GM12878 (cell line): ENCODE measurements around the gene TEKT4. TPM values are rescaled to one million over a fixed set of nuclear protein-coding genes. Genes with fewer than 3 reads are reported as not detected.
"Not testable (repeated sequence)": the region's sequence is repeated elsewhere in the genome, so short reads cannot be mapped to it uniquely, and the experiment has no call there.

Experiments used
- ATAC-seq: fragments of 200-7000 bp; cut with Tn5 transposase; 3 replicates; pipeline ENCODE4 v1.9.1; 2020; ENCODE audit warnings: mild to moderate bottlenecking, moderate library complexity
- BruUV-seq: library from RNA; stranded (reverse); fragments of 400-500 nt; replicated peaks from 2 replicates; lab custom pipeline; 2021; lab: Mats Ljungman, UMichigan
- CTCF ChIA-PET: fragments of 300-600 bp; sonication (Branson Sonifier 250); formaldehyde crosslinking; extraction: SDS; loops from one replicate; lab custom pipeline; 2021; ENCODE audit warnings: inconsistent platforms; lab: Yijun Ruan, JAX
- POLR2A ChIA-PET: fragments of 350-600 bp; formaldehyde crosslinking; extraction: SDS; loops from one replicate; lab custom pipeline; 2021; ENCODE audit warnings: inconsistent platforms; lab: Charles Lee
- RAD21 ChIA-PET: fragments of 300-600 bp; sonication (Branson Sonifier 250); formaldehyde crosslinking; loops from one replicate; lab custom pipeline; 2023; ENCODE audit warnings: antibody characterized with exemption; ENCODE audit not compliant: unreplicated experiment; lab: Charles Lee
- SMC1A ChIA-PET: fragments of 300-600 bp; sonication (Branson Sonifier 250); formaldehyde crosslinking; loops from one replicate; lab custom pipeline; 2023; ENCODE audit not compliant: unreplicated experiment, uncharacterized antibody; lab: Charles Lee
- DNase-seq: peaks from one replicate; pipeline ENCODE4 v3.0.0-alpha.2; 2011; ENCODE audit warnings: low read depth, low spot score
- FAIRE-seq: peaks from 3 replicates; lab custom pipeline; 2011; peaks lifted over from hg19 to GRCh38; lab: Jason Lieb, UNC
- H2AFZ ChIP-seq: 2 replicates; pipeline ENCODE4 v1.6.0; 2011; ENCODE audit warnings: low read depth, low read length, control low read depth; ENCODE audit not compliant: control insufficient read depth
- H3K27ac ChIP-seq: 2 replicates; pipeline ENCODE4 v1.5.1; 2011; ENCODE audit warnings: control low read depth; ENCODE audit not compliant: control insufficient read depth, insufficient read depth
- H3K27me3 ChIP-seq, 2 experiments: replicated peaks in 1 of 2; 2 replicates each; pipeline versions ENCODE4 v1.6.0 to v1.6.1; 2011; ENCODE audit warnings: low read length in 1 of 2; ENCODE audit not compliant: control insufficient read depth in 2 of 2, insufficient read depth in 2 of 2
- H3K36me3 ChIP-seq, 2 experiments: 2 replicates each; pipeline ENCODE4 v1.5.1; 2011; ENCODE audit warnings: low read length in 1 of 2; ENCODE audit not compliant: control insufficient read depth in 2 of 2, insufficient read depth in 2 of 2
- H3K4me1 ChIP-seq: 2 replicates; pipeline ENCODE4 v1.6.1; 2011; ENCODE audit warnings: mild to moderate bottlenecking, low read length, moderate library complexity, mixed read lengths; ENCODE audit not compliant: control insufficient read depth, insufficient read depth
- H3K4me2 ChIP-seq: 2 replicates; pipeline ENCODE4 v1.6.0; 2011; ENCODE audit warnings: control low read depth; ENCODE audit not compliant: control insufficient read depth, insufficient read depth
- H3K4me3 ChIP-seq: fragments of 200-600 bp; sonication (generic); 2 replicates; pipeline ENCODE4 v1.5.1; 2016
- H3K79me2 ChIP-seq: 2 replicates; pipeline ENCODE4 v1.6.0; 2011; ENCODE audit warnings: low read length; ENCODE audit not compliant: control insufficient read depth, insufficient read depth
- H3K9ac ChIP-seq: 2 replicates; pipeline ENCODE4 v1.8.0; 2011; ENCODE audit warnings: low read length, control low read depth, mixed read lengths; ENCODE audit not compliant: control insufficient read depth, insufficient read depth
- H3K9me3 ChIP-seq: replicated peaks from 3 replicates; pipeline ENCODE4 v1.5.1; 2011; ENCODE audit warnings: mild to moderate bottlenecking, low read length; ENCODE audit not compliant: control insufficient read depth, insufficient read depth
- H4K20me1 ChIP-seq: 2 replicates; pipeline ENCODE4 v1.6.0; 2011; ENCODE audit not compliant: control insufficient read depth, insufficient read depth
- WGBS: methylation state at CpG from one replicate; pipeline ENCODE4 v1.1.6; 2016; ENCODE audit warnings: low lambda C conversion rate; ENCODE audit not compliant: insufficient replicate concordance, insufficient coverage; ENCODE audit errors: missing lambda C conversion rate; 5-methylcytosine and 5-hydroxymethylcytosine counted together
- in situ Hi-C: fragments of 300-500 bp; cut with MboI; formaldehyde crosslinking; loops from 9 replicates; pipeline ENCODE4 v1.14.3; 2018; ENCODE audit warnings: mixed read lengths
- intact Hi-C: fragments of 100-400 bp; cut with micrococcal nuclease; formaldehyde crosslinking; loops from one replicate; pipeline ENCODE4 v1.14.2; 2022; ENCODE audit not compliant: unreplicated experiment
- polyA plus RNA-seq, 11 experiments: library from polyadenylated mRNA; depleted of rRNA in 4 of 11; unstranded in 6 of 11; stranded (reverse) in 5 of 11; fragments of >200 nt; fragmentation: Nextera tagmentation in 4 of 11; fragmentation: Illumina TruSeq in 1 of 11; extraction: Ambion mirVana in 4 of 11; extraction: Trizol in 1 of 11; gene quantifications; 1 replicate in 1 of 11; 2 replicates in 10 of 11; pipeline versions ENCODE4 v1.2.1 to v1.2.3, GENCODE V29; 2011 to 2016; ENCODE audit warnings: inconsistent platforms in 2 of 11, missing spikeins in 2 of 11, low read depth in 1 of 11
- total RNA-seq, 4 experiments: library from RNA; depleted of rRNA in 3 of 4; stranded (reverse); fragments of >200 nt in 3 of 4; fragmentation: Illumina TruSeq in 1 of 4; extraction: Trizol in 1 of 4; gene quantifications; 2 replicates each; pipeline versions ENCODE4 v1.2.1 to v1.2.3, GENCODE V29; 2013 to 2021

Gene TEKT4
- total and polyA plus RNA-seq, 10 of the 15 experiments (the other 5 are each of a cell fraction or from before 2014, with no cell fraction given) = 0.06 to 2.7 (median 0.30) TPM; not detected in 4

DNA sequence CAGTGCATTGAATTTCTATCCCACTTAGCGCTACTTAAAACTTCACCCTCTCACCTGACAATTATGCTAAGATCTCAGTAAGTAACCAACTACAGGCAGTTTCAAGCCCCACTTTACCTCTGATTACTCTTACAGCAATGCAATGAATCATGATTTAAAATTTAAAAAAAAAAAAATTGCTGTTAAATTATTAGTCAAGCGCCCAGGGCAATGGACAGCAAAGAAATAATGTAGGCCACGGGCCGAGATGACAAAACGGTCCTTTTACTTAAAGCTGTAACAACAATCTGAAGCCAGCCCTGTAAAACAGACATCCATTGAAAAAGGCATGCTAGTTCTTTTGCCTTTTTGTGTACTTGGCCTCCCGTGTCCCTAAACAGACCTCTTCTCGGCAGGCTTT, 24.0 kb downstream of the TEKT4 start:
- H2AFZ ChIP-seq, FAIRE-seq, H3K27ac ChIP-seq, BruUV-seq, H3K4me1 ChIP-seq, H3K27me3 ChIP-seq, H3K9me3 ChIP-seq, intact Hi-C loops, H4K20me1 ChIP-seq, H3K79me2 ChIP-seq, H3K4me3 ChIP-seq, ATAC-seq, RAD21 ChIA-PET, DNase-seq, H3K9ac ChIP-seq, H3K4me2 ChIP-seq, CTCF ChIA-PET, in situ Hi-C loops, POLR2A ChIA-PET, SMC1A ChIA-PET, H3K36me3 ChIP-seq: not testable (repeated sequence)
- WGBS = 22% methylated on average over 7 of the region's 7 CpGs

DNA sequence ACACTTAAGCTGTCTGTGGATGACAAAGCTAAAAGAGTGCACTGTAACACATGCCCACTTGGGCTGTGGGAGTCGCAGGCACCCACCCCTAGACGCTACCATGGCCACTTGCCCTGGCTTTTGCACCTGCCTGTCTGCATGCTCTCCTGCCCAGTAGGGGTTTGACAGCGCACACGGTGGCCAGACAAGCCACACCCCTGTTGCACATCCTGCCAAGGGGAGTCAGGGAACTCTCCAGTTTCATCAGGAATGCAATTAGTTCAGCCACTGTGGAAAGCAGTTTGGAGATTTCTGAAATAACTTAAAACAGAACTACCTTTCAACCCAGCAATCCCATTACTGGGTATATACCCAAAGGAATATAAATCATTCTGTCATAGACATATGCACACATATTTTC, 35.7 kb downstream of the TEKT4 start:
- intact Hi-C loops, ATAC-seq, FAIRE-seq: not testable (repeated sequence)

More for the DNA sequence above, 35.7 kb downstream of the TEKT4 start:
- RAD21 ChIA-PET, H3K4me2 ChIP-seq, H3K4me3 ChIP-seq, H3K9me3 ChIP-seq, H3K4me1 ChIP-seq, H3K9ac ChIP-seq, H4K20me1 ChIP-seq, DNase-seq, H2AFZ ChIP-seq, H3K27me3 ChIP-seq, CTCF ChIA-PET, H3K27ac ChIP-seq, BruUV-seq, POLR2A ChIA-PET, SMC1A ChIA-PET, in situ Hi-C loops, H3K79me2 ChIP-seq, H3K36me3 ChIP-seq: not testable (repeated sequence)
- 53% methylated on average over 4 of the region's 4 CpGs for WGBS
